Measurements from ENCODE around the gene LEKR1. TPM values are rescaled to one million over a fixed set of nuclear protein-coding genes. Genes with fewer than 3 reads are reported as not detected.

Gene LEKR1
- 0.61 and 0.81 TPM in 2 replicates for total RNA-seq

GRCh38 chr3:156826144-156826895 lies at the start of gene LEKR1:
Gene LEKR1, plus strand, starts transcription at chr3:156826353. Its CDS starts 2,977 bp downstream, at chr3:156829330.

Small RNAs within 50 kb of the gene (small RNA-seq; reads per million reads assigned to genes)
- not detected for gene KLF3P2

Other genes with a start within 250 kb of the LEKR1 start
- 65.9 and 119 TPM in 2 replicates for gene TIPARP, start 151.8 kb upstream of the LEKR1 start, total RNA-seq